ENCODE measurements around the gene GAGE2A.

DNA sequence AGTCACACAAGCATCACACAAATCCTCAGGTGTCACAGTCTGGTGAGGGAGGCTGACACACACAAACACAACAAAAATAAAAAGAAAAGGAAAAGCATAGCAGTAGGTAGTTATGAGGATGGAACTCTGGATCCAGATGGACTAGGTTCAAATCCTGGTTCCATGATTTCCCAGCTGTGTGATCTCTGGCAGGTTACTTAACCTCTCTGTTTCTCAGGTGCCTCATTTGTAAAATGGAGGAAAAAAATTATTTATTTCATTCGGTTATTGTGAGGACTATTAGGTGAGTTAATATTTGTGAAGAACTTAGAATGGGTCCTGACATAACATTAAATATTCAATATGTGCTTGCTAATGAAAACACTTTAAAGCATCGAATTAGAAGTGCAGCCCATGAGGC is 29.3 kb downstream of the GAGE2A start:
- TF ChIP-seq, protein P1, sequence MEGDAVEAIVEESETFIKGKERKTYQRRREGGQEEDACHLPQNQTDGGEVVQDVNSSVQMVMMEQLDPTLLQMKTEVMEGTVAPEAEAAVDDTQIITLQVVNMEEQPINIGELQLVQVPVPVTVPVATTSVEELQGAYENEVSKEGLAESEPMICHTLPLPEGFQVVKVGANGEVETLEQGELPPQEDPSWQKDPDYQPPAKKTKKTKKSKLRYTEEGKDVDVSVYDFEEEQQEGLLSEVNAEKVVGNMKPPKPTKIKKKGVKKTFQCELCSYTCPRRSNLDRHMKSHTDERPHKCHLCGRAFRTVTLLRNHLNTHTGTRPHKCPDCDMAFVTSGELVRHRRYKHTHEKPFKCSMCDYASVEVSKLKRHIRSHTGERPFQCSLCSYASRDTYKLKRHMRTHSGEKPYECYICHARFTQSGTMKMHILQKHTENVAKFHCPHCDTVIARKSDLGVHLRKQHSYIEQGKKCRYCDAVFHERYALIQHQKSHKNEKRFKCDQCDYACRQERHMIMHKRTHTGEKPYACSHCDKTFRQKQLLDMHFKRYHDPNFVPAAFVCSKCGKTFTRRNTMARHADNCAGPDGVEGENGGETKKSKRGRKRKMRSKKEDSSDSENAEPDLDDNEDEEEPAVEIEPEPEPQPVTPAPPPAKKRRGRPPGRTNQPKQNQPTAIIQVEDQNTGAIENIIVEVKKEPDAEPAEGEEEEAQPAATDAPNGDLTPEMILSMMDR (IDR thresholded peaks at IDR 0.05) = no peak
- TF ChIP-seq POLR2A (IDR thresholded peaks at IDR 0.05) = no peak

Measured in body of pancreas (tissue), 4 donors.